Caki2 (cell line): Measurements from ENCODE around the gene MLYCD. TPM values are rescaled to one million over a fixed set of nuclear protein-coding genes. Genes with fewer than 3 reads are reported as not detected.

Experiments used
- DNase-seq: peaks from one replicate; pipeline ENCODE4 v3.0.0-alpha.2; 2015; ENCODE audit warnings: low read depth
- in situ Hi-C: cut with HindIII; loops from 2 replicates; pipeline ENCODE4 v1.10.0; 2016; ENCODE audit warnings: low sequenced_read_pairs, low pct_unique_long_range_greater_than_20kb, mixed read lengths
- total RNA-seq: library from RNA; depleted of rRNA; stranded (reverse); fragments of >200 nt; shearing (Covaris generic); gene quantifications from 2 replicates; pipeline ENCODE4 v1.2.3, GENCODE V29; 2014; ENCODE audit warnings: low replicate concordance

Gene MLYCD
- total RNA-seq, 1 experiment from 2014 or later, result 2.6 TPM

GRCh38 chr16:83891742-83892141 lies 7.2 kb upstream of the MLYCD start:
- DNase-seq, result no peak
- in situ Hi-C loops, result no loop called here

GRCh38 chr16:83895243-83895642 lies 3.7 kb upstream of the MLYCD start:
- no peak for DNase-seq
- in situ Hi-C loops, result no loop called here

DNA sequence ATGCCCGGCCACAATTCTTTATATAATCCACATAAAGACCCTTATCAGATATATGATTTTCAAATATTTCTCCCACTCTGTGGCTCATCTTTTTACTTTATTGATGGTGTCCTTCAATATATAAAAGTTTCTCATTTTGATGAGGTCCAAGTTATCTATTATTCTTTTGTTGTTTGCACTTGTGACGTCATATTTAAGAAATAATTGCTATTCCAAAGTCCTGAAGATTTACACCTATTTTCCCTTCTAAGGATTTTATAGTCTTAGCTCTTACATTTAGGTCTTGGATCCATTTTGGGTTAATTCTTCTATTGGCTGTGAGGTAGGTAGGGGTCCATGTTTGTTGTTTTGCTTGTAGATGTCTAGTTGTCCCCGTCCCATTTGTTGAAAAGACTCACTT lies 3.0 kb upstream of the MLYCD start:
- DNase-seq, result no peak
- in situ Hi-C loops, result no loop called here

GRCh38 chr16:83899272-83899897 lies 470 bp downstream of the MLYCD start:
- in situ Hi-C loops, result no loop called here
- peak; percentile 46 for DNase-seq

GRCh38 chr16:83899978-83900377 lies 1.1 kb downstream of the MLYCD start:
- in situ Hi-C loops, result no loop called here
- no peak for DNase-seq

DNA sequence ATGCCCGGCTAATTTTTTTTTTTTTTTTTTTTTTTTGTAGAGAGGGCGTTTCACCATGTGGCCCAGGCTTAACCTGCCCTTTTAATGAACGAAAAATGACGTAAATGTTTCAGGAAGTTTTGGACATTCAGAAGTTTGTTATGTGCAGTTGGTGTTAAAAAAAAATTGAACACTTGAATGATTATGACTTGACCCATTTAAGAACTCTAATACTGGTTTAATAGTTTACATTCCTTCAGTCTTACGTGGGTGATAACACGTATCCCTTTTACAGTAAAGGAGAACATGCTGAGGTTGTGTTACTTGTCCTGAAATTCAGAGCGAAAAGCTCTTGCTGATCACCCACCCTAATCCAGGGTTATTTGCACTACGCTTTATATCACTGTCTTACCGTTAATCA lies 1.7 kb downstream of the MLYCD start:
- in situ Hi-C loops, result no loop called here
- DNase-seq, result peak; percentile 39

GRCh38 chr16:83901101-83901500 lies 2.2 kb downstream of the MLYCD start:
- DNase-seq, result no peak
- in situ Hi-C loops, result no loop called here

DNA sequence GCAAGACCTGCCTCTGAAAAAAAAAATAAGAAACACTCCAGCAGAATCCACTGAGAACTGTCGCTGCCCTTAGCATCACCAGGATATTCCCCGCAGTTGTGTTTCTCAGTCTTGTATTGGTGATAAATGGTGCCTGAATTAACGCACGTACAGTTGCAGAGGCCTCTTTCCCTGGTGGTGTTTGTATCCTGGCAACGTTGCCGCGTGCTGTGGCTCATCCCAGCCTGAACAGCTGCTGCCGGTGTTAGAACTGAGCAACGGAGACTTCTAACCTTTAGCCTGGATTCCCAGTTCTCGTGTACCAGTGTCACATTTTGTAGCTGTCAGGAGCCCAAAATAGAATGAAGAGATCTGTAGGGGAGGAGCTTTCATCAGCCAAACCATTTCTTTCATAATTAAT lies 4.8 kb downstream of the MLYCD start:
- in situ Hi-C loops, result no loop called here
- no peak for DNase-seq

DNA sequence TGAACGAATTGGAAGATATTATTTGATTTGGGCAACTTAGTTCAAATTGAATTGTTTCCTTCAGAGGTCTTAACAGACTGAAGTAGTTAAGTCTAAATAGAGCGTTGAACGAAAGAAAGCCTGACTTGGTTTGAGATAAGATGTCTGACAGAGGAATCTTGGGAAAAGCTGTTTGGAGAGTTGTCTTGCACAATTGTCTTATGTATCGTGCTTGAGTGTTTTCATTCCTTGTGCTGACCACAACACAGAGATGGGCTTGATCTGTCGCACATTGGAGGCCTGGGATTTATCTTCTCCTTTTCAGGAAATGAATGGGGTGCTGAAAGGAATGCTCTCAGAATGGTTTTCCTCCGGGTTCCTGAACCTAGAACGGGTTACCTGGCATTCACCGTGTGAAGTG lies 7.8 kb downstream of the MLYCD start:
- in situ Hi-C loops, result no loop called here

DNA sequence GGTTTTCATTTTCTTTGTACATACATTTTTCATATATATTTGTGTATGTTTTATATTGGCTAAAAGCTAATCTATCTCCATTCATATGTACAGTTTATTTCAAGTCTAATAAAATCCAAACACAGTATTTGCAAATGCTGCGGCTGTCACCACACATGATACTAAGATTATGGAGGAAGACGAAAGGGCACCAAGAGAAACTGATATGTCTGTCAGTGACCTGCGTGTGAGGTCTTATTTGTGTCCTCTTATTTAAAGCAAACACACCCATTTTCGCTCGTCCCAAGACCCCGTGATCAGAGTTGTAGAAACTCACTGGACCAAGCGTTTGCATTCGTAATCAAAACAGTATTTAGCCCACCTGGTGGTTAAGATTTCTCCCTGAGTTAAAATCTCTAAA lies 8.2 kb downstream of the MLYCD start:
- no peak for DNase-seq
- in situ Hi-C loops, result no loop called here

More for the DNA sequence above, 7.8 kb downstream of the MLYCD start:
- no peak for DNase-seq

DNA sequence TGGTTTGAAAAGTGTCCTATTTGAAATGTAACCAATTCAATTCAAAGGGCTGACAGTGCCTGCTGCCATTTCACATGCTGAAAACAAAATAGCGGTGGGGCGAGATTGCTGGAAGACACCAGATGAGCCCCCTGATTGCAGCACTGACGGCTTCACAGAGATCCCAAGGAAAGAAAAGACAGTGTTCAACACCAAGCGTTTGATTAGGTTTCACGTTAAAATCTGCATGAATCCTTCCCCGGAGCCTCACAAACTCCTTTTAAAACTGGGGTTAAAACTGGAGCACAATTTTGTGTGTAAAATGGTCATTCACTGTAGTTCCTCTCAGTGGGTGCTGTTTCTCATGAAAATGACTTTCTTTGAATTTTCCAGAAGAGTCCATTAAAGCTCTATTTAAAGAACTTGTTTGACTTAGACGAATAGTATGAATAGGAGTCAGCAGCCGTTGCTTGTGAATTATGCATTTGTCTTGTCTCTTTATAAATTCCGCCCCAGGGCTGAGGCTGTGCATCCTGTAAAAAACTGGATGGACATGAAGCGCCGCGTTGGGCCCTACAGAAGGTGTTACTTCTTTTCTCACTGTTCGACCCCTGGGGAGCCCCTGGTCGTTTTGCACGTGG lies 8.8 kb downstream of the MLYCD start:
- no peak for DNase-seq
- in situ Hi-C loops, result no loop called here

DNA sequence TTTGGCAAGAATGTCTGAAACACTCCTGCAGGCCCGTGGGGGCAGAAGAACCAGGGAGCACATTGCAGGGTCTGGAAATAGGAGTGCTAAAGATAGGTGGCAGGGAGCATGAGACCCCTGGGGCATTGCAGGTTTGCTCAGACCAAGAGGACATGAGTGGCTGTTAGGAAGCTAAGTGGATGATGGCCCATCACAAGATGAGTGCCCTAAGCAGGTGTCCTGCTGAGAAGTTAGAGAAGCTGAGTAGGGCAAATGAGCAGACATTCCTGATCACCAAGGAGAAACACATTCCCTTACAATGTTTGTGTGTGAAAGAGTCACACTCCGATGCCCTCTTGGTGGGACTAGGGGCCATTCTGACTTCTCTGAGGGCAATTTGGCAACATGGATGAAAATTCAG lies 9.9 kb downstream of the MLYCD start:
- in situ Hi-C loops, result no loop called here
- no peak for DNase-seq

GRCh38 chr16:83911290-83911689 lies 12.4 kb downstream of the MLYCD start:
- no peak for DNase-seq
- in situ Hi-C loops, result no loop called here

GRCh38 chr16:83912519-83913244 lies 13.8 kb downstream of the MLYCD start:
- no peak for DNase-seq
- in situ Hi-C loops, result no loop called here

DNA sequence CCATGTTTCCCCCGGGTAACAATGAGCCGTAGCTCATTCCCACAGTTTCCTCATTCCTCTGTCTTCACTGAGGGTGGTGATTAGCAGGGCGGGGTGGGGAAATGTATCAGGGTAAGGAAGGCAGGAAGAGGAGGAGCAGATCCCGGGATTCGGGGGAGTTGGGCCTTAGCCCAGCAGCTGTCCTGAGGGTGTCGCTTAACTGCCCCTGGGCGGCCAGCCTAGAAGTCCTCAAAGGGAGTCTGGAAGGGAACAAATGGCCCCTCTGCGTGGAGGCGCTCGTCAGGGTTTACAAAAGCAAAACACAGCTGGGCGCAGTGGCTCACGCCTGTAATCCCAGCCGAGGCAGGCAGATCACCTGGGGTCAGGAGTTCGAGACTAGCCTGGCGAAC lies 14.3 kb downstream of the MLYCD start:
- DNase-seq, result no peak
- in situ Hi-C loops, result no loop called here

- in situ Hi-C loops, result no loop called here
- DNase-seq, result no peak
Measured at GRCh38 chr16:83914091-83914710, 15.3 kb downstream of the MLYCD start.

DNA sequence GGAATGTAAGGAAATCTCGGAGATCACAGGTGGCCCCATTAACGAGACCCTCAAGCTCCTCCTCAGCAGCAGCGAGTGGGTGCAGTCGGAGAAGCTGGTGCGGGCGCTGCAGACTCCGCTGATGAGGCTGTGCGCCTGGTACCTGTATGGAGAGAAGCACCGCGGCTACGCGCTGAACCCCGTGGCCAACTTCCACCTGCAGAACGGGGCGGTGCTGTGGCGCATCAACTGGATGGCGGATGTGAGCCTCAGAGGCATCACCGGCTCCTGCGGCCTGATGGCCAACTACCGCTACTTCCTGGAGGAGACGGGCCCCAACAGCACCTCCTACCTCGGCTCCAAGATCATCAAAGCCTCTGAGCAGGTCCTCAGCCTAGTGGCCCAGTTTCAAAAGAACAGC lies 16.2 kb downstream of the MLYCD start:
- no peak for DNase-seq
- in situ Hi-C loops, result no loop called here

- DNase-seq, result no peak
- in situ Hi-C loops, result no loop called here
Measured at GRCh38 chr16:83915491-83915890, 16.6 kb downstream of the MLYCD start.
